ENCODE data around the gene ASZ1.

ASZ1 gene

GRCh38 chr7:117333168-117333567 lies 94.1 kb downstream of the ASZ1 start:
- no peak for DNase-seq

- no peak for DNase-seq
Measured at GRCh38 chr7:117332031-117332430, 95.3 kb downstream of the ASZ1 start.

GRCh38 chr7:117325836-117326235 lies 101.5 kb downstream of the ASZ1 start:
- no peak for DNase-seq

- DNase-seq = no peak
Measured at GRCh38 chr7:117324960-117325359, 102.3 kb downstream of the ASZ1 start.

- DNase-seq = no peak
Measured at GRCh38 chr7:117323851-117324711, 103.2 kb downstream of the ASZ1 start.

GRCh38 chr7:117323305-117323850 lies 103.9 kb downstream of the ASZ1 start:
- DNase-seq = no peak

GRCh38 chr7:117322741-117323304 lies 104.5 kb downstream of the ASZ1 start, which contains the start of gene WNT2:
Gene WNT2 (minus strand): TSS chr7:117323058. CDS start chr7:117322989, 69 bp downstream.
- no peak for DNase-seq

DNA sequence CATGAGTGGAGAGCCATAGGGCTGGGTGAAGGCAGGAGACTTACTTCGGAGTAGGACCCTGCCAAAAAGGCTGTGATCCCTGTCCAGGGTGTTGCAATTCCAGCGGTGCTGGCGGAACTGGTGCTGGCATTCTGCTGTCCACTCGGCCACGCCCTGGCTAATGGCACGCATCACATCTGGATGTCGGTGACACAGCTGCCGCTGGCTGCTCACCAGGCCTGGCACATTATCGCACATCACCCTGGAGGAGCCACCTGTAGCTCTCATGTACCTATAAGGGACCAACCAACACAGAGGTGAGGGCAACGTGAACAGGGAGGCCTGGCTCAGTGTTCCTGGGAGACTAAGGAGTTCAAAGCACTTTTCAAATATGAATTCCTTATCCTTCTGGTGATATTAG lies 106.8 kb downstream of the ASZ1 start:
- DNase-seq = no peak

DNA sequence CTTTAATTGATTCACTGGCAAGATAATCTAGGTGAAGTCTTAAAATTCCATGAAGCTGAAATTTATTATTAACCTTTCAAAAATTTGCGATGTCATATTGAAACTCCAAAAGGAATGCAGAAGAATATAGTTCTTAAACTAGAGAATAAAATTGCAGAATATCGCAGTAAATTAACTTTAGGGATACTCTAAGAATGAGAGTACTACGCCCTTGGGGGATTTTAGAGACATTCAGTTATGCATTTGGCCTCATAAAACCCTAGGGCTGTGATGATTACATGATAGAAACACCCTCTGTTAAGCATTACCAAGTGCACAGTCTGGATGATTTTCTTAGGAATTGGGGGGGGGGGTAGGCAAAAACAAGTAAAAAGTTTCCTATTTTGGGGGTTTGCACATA lies 108.1 kb downstream of the ASZ1 start:
- DNase-seq = no peak

DNA sequence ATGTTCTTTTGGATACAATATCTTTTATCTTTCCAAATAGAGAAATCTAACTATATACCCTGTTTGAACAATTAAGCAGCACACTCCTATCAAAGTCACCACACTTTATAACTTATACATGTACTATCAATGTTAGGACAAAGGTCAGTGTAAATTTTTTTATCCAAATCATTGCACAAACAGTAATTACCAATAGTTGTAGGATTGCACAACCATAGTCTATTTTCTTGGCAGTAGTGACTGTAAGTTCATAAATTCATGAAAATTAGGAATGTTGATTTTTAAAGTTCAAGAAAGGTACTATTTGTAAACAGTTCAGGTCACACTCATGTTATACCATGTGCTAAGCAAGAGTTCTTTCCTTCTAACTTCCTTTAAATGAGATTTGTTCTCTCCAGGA lies 113.7 kb downstream of the ASZ1 start:
- no peak for DNase-seq

Data from activated naive CD4-positive, alpha-beta T cell treated with anti-CD3 and anti-CD28 coated beads, Interleukin-2, amount 50 U/mL, for 16 hours (primary cell).